HepG2 (cell line): ENCODE data around the gene CARMIL3. TPM values are rescaled to one million over a fixed set of nuclear protein-coding genes. Genes with fewer than 3 reads are reported as not detected.
A peak's percentile ranks its signal among the peaks of the same experiment; 100 is the strongest.

ENCODE experiments used
- CEBPB ChIP-seq: IDR thresholded peaks from 2 replicates; pipeline ENCODE4 v1.6.1; 2011; ENCODE audit warnings: low read depth, low read length, improper control_type of control experiment, borderline replicate concordance
- FIP1L1 ChIP-seq: fragments of 200-400 bp; formaldehyde crosslinking; IDR thresholded peaks from 2 replicates; pipeline ENCODE4 v1.6.1; 2018; ENCODE audit warnings: low read depth, mild to moderate bottlenecking, low read length, moderate library complexity, borderline replicate concordance; ENCODE audit not compliant: insufficient read depth
- JDP2 ChIP-seq: sonication (generic); formaldehyde crosslinking; IDR thresholded peaks from 2 replicates; pipeline ENCODE4 v1.8.1; 2022; ENCODE audit warnings: missing genetic modification reagents, borderline replicate concordance
- MIXL1 ChIP-seq: IDR thresholded peaks from 2 replicates; pipeline ENCODE4 v1.6.1; 2016
- MXD4 ChIP-seq: IDR thresholded peaks from 2 replicates; pipeline ENCODE4 v1.6.1; 2016; ENCODE audit warnings: mild to moderate bottlenecking, missing biosample characterization, missing genetic modification reagents
- NAIF1 ChIP-seq: sonication (generic); formaldehyde crosslinking; IDR thresholded peaks from 2 replicates; pipeline ENCODE4 v1.5.0; 2020; ENCODE audit warnings: mild to moderate bottlenecking, missing genetic modification reagents, borderline replicate concordance
- SAP130 ChIP-seq: IDR thresholded peaks from 2 replicates; pipeline ENCODE4 v1.6.1; 2016; ENCODE audit warnings: low read depth
- ZBTB1 ChIP-seq: sonication (generic); formaldehyde crosslinking; IDR thresholded peaks from 2 replicates; pipeline ENCODE4 v1.4.0; 2020; ENCODE audit warnings: missing genetic modification reagents, borderline replicate concordance
- ZFP36L1 ChIP-seq: sonication (generic); formaldehyde crosslinking; IDR thresholded peaks from 2 replicates; pipeline ENCODE4 v1.8.0; 2022; ENCODE audit warnings: mild to moderate bottlenecking, missing genetic modification reagents, moderate library complexity
- ZNF432 ChIP-seq: sonication (generic); formaldehyde crosslinking; IDR thresholded peaks from 2 replicates; pipeline ENCODE4 v1.5.0; 2020; ENCODE audit warnings: missing genetic modification reagents, mild to moderate bottlenecking, borderline replicate concordance
- ZNF460 ChIP-seq: sonication (generic); formaldehyde crosslinking; IDR thresholded peaks from 2 replicates; pipeline ENCODE4 v1.5.1; 2020; ENCODE audit warnings: missing genetic modification reagents, mild to moderate bottlenecking, borderline replicate concordance
- ZNF841 ChIP-seq: sonication (generic); formaldehyde crosslinking; IDR thresholded peaks from 2 replicates; pipeline ENCODE4 v1.8.1; 2023; ENCODE audit warnings: missing genetic modification reagents, borderline replicate concordance
- polyA plus RNA-seq, 8 experiments: library from polyadenylated mRNA; depleted of rRNA in 3 of 8; stranded (reverse) in 7 of 8; unstranded in 1 of 8; fragments of >200 nt; fragmentation: Illumina TruSeq in 4 of 8; extraction: Trizol in 4 of 8; gene quantifications; 2 replicates each; pipeline versions ENCODE4 v1.2.1 to v1.2.3, GENCODE V29; 2011 to 2016; ENCODE audit warnings: low read depth in 4 of 8, missing spikeins in 1 of 8, mixed read lengths in 1 of 8; ENCODE audit not compliant: insufficient read depth in 1 of 8
- total RNA-seq, 5 experiments: library from RNA; depleted of rRNA; stranded (reverse); fragments of >200 nt; fragmentation: Illumina TruSeq; extraction: Trizol; gene quantifications; 2 replicates each; pipeline ENCODE4 v1.2.3, GENCODE V29; 2016; ENCODE audit warnings: low read depth in 1 of 5
- TF ChIP-seq, protein P1 (sequence below), 2 experiments: sonication (generic) in 1 of 2; formaldehyde crosslinking in 1 of 2; IDR thresholded peaks; 2 replicates each; pipeline versions ENCODE4 v1.6.1 to v1.9.0; 2014 to 2022; ENCODE audit warnings: antibody characterized with exemption in 1 of 2, borderline replicate concordance in 1 of 2, inconsistent platforms in 1 of 2, low read depth in 1 of 2, missing genetic modification reagents in 1 of 2
- TF ChIP-seq, protein P2 (sequence below): IDR thresholded peaks from 2 replicates; pipeline ENCODE4 v1.6.1; 2012; ENCODE audit warnings: low read length, improper control_type of control experiment
- TF ChIP-seq, protein P3 (sequence below): IDR thresholded peaks from 2 replicates; pipeline ENCODE4 v1.6.1; 2016; ENCODE audit warnings: missing compliant biosample characterization, missing genetic modification reagents, borderline replicate concordance
- TF ChIP-seq, protein P4 (sequence below): sonication (generic); formaldehyde crosslinking; IDR thresholded peaks from 2 replicates; pipeline ENCODE4 v1.4.0; 2020; ENCODE audit warnings: mild to moderate bottlenecking, missing genetic modification reagents

CARMIL3 gene
- total and polyA plus RNA-seq, 2 of the 13 experiments (the other 11 are each of a cell fraction or from before 2014, with no cell fraction given) = 0.27 to 0.55 TPM

DNA sequence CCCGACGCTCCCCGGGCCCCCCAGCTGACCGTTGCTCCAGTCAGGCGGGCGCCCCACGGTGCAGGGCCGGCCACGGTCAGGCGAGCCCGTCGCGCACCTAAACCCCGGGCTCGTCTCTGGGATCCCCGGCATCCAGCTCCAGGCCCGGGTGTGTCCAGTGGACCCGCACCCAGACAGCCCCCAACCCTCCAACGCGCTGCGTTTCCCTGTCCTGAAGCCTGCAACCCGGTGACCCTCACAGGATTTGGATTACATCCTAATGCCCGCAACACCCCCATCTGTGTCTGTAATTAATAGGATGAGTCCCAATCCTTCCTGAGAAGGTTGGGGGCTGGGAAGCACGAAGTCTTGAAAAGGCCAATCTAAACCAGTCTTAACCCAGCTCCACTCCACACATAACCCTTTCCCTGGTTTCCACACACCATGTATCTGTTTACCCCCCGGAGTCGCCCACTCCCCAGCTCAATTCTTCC lies 30.0 kb downstream of the CARMIL3 start (continued):
- TF ChIP-seq CEBPB = no peak
- TF ChIP-seq MXD4 (CRISPR knock-in tag) = 0 out of 2 replicates have a peak, but pooled peaks have one; percentile 9
- no peak for TF ChIP-seq ZBTB1 (CRISPR knock-in tag)
- TF ChIP-seq, protein P1, sequence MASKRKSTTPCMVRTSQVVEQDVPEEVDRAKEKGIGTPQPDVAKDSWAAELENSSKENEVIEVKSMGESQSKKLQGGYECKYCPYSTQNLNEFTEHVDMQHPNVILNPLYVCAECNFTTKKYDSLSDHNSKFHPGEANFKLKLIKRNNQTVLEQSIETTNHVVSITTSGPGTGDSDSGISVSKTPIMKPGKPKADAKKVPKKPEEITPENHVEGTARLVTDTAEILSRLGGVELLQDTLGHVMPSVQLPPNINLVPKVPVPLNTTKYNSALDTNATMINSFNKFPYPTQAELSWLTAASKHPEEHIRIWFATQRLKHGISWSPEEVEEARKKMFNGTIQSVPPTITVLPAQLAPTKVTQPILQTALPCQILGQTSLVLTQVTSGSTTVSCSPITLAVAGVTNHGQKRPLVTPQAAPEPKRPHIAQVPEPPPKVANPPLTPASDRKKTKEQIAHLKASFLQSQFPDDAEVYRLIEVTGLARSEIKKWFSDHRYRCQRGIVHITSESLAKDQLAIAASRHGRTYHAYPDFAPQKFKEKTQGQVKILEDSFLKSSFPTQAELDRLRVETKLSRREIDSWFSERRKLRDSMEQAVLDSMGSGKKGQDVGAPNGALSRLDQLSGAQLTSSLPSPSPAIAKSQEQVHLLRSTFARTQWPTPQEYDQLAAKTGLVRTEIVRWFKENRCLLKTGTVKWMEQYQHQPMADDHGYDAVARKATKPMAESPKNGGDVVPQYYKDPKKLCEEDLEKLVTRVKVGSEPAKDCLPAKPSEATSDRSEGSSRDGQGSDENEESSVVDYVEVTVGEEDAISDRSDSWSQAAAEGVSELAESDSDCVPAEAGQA (IDR thresholded peaks at IDR 0.05; ENCODE audit: low read depth) = no peak
- TF ChIP-seq, protein P1 (CRISPR knock-in tag; IDR thresholded peaks at IDR 0.05; ENCODE audit: borderline replicate concordance) = no peak
- no peak for TF ChIP-seq ZNF460
- no peak for TF ChIP-seq NAIF1
- TF ChIP-seq, protein P2, sequence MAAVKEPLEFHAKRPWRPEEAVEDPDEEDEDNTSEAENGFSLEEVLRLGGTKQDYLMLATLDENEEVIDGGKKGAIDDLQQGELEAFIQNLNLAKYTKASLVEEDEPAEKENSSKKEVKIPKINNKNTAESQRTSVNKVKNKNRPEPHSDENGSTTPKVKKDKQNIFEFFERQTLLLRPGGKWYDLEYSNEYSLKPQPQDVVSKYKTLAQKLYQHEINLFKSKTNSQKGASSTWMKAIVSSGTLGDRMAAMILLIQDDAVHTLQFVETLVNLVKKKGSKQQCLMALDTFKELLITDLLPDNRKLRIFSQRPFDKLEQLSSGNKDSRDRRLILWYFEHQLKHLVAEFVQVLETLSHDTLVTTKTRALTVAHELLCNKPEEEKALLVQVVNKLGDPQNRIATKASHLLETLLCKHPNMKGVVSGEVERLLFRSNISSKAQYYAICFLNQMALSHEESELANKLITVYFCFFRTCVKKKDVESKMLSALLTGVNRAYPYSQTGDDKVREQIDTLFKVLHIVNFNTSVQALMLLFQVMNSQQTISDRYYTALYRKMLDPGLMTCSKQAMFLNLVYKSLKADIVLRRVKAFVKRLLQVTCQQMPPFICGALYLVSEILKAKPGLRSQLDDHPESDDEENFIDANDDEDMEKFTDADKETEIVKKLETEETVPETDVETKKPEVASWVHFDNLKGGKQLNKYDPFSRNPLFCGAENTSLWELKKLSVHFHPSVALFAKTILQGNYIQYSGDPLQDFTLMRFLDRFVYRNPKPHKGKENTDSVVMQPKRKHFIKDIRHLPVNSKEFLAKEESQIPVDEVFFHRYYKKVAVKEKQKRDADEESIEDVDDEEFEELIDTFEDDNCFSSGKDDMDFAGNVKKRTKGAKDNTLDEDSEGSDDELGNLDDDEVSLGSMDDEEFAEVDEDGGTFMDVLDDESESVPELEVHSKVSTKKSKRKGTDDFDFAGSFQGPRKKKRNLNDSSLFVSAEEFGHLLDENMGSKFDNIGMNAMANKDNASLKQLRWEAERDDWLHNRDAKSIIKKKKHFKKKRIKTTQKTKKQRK = no peak
- TF ChIP-seq, protein P3, sequence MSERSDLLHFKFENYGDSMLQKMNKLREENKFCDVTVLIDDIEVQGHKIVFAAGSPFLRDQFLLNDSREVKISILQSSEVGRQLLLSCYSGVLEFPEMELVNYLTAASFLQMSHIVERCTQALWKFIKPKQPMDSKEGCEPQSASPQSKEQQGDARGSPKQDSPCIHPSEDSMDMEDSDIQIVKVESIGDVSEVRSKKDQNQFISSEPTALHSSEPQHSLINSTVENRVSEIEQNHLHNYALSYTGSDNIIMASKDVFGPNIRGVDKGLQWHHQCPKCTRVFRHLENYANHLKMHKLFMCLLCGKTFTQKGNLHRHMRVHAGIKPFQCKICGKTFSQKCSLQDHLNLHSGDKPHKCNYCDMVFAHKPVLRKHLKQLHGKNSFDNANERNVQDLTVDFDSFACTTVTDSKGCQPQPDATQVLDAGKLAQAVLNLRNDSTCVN (CRISPR knock-in tag) = no peak
- TF ChIP-seq ZNF841 (CRISPR knock-in tag) = no peak
- no peak for TF ChIP-seq ZNF432 (CRISPR knock-in tag)
- TF ChIP-seq, protein P4, sequence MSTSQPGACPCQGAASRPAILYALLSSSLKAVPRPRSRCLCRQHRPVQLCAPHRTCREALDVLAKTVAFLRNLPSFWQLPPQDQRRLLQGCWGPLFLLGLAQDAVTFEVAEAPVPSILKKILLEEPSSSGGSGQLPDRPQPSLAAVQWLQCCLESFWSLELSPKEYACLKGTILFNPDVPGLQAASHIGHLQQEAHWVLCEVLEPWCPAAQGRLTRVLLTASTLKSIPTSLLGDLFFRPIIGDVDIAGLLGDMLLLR (CRISPR knock-in tag) = no peak; the same call in 1 of the 2 replicates
- no peak for TF ChIP-seq ZFP36L1 (CRISPR knock-in tag)
- no peak for TF ChIP-seq MIXL1 (CRISPR knock-in tag)
- no peak for TF ChIP-seq JDP2 (CRISPR knock-in tag)
- no peak for TF ChIP-seq FIP1L1
- TF ChIP-seq SAP130 (CRISPR knock-in tag) = no peak
